Chondrocyte (in vitro differentiated cells): ENCODE data around the gene CPNE2. TPM values are rescaled to one million over a fixed set of nuclear protein-coding genes. Genes with fewer than 3 reads are reported as not detected.
A peak's percentile ranks its signal among the peaks of the same experiment; 100 is the strongest.

Source experiments
- DNase-seq: peaks from one replicate; pipeline ENCODE4 v3.0.0; 2021; ENCODE audit warnings: mixed read lengths, low spot score
- H3K27ac Mint-ChIP-seq: one replicate; pipeline ENCODE4 v1.8.0; 2021; ENCODE audit warnings: mild to moderate bottlenecking, moderate library complexity, mixed read lengths; ENCODE audit not compliant: unreplicated experiment
- H3K27me3 Mint-ChIP-seq: 2 replicates; pipeline ENCODE4 v1.8.0; 2021; ENCODE audit warnings: low read depth, mixed read lengths
- H3K36me3 Mint-ChIP-seq: 2 replicates; pipeline ENCODE4 v1.8.0; 2021; ENCODE audit warnings: low read depth, mixed read lengths
- H3K4me1 Mint-ChIP-seq: 2 replicates; pipeline ENCODE4 v1.8.0; 2021; ENCODE audit warnings: low read depth, mild to moderate bottlenecking, mixed read lengths
- H3K4me3 Mint-ChIP-seq: one replicate; pipeline ENCODE4 v1.8.0; 2021; ENCODE audit warnings: mild to moderate bottlenecking, moderate library complexity, mixed read lengths; ENCODE audit not compliant: unreplicated experiment
- H3K9me3 Mint-ChIP-seq: 2 replicates; pipeline ENCODE4 v1.8.0; 2021; ENCODE audit warnings: low read depth, mixed read lengths
- total RNA-seq: library from RNA; stranded (reverse); gene quantifications from 3 replicates; pipeline ENCODE4 v1.2.1, GENCODE V29; 2021
- TF ChIP-seq, protein P1 (sequence below): fragments of 200-600 bp; sonication (generic); IDR thresholded peaks from 2 replicates; pipeline ENCODE4 v1.5.0; 2021; ENCODE audit warnings: antibody characterized with exemption, mild to moderate bottlenecking, moderate library complexity

The CPNE2 gene
- total RNA-seq, 1 donor from 2014 or later = 21.8 TPM

DNA sequence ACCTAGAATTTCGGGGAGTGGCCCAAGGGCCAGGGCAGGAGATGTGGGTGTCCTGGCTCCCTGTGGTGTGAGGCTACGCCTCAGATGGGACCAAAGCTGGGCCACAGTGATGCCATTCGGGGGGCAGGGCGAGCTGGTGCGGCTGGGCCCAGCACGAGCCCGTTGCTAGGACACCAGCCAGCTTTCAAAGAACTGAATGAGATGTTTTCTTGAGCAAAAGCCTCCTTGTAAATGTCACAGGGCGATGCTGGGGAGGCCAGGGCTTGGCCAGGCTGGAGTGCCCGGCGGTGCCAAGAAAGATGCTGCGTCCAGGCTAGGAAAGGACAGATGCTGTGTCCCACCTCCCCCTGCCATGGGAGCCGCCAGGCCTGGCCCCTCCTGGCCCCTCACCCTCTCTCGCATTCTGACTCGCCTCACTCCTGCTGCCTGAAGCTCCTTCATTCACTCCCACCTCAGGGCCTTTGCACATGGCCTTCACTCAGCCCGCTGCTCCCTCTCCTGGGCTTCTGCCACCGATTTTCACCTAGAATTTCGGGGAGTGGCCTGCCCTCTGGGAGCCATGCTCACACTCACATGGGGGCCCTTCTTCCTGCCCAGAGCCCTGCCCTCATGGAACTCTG is 39.1 kb downstream of the CPNE2 start:
- no peaks in the 10 kb centered on the region for H3K4me1 Mint-ChIP-seq
- H3K4me3 Mint-ChIP-seq = no peak overlapping the region
- no peaks in the 10 kb centered on the region for H3K9me3 Mint-ChIP-seq
- H3K27me3 Mint-ChIP-seq = no peaks in the 10 kb centered on the region
- TF ChIP-seq, protein P1, sequence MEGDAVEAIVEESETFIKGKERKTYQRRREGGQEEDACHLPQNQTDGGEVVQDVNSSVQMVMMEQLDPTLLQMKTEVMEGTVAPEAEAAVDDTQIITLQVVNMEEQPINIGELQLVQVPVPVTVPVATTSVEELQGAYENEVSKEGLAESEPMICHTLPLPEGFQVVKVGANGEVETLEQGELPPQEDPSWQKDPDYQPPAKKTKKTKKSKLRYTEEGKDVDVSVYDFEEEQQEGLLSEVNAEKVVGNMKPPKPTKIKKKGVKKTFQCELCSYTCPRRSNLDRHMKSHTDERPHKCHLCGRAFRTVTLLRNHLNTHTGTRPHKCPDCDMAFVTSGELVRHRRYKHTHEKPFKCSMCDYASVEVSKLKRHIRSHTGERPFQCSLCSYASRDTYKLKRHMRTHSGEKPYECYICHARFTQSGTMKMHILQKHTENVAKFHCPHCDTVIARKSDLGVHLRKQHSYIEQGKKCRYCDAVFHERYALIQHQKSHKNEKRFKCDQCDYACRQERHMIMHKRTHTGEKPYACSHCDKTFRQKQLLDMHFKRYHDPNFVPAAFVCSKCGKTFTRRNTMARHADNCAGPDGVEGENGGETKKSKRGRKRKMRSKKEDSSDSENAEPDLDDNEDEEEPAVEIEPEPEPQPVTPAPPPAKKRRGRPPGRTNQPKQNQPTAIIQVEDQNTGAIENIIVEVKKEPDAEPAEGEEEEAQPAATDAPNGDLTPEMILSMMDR = no peak
- DNase-seq = no peak
- H3K27ac Mint-ChIP-seq = no peak overlapping the region
- H3K36me3 Mint-ChIP-seq = peaks cover 6% of the 10 kb centered on the region

DNA sequence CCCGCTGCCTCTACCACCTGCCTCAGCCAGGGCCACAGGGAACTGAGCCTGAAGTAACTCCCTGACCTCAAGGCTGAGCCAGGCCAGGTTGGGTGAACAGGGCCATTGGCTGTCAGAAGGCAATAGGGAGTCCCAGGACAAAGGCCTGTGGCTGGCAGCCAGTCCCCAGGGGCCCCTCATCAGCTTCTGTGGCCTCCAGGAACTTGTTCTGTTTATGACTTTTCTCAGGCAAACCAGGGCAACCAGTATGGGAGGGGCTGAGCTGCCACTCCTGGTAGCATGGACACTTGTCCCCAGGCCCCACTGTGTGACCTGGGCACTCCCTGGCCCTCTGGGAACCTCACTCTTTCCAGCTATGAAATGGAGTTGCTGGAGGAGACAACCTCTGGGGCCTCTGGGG is 40.1 kb downstream of the CPNE2 start:
- no peaks in the 10 kb centered on the region for H3K4me1 Mint-ChIP-seq
- no peak overlapping the region for H3K27ac Mint-ChIP-seq
- TF ChIP-seq, protein P1 = no peak
- no peaks in the 10 kb centered on the region for H3K27me3 Mint-ChIP-seq
- peaks cover 6% of the 10 kb centered on the region for H3K36me3 Mint-ChIP-seq
- no peak for DNase-seq
- H3K4me3 Mint-ChIP-seq = no peak overlapping the region
- no peaks in the 10 kb centered on the region for H3K9me3 Mint-ChIP-seq

DNA sequence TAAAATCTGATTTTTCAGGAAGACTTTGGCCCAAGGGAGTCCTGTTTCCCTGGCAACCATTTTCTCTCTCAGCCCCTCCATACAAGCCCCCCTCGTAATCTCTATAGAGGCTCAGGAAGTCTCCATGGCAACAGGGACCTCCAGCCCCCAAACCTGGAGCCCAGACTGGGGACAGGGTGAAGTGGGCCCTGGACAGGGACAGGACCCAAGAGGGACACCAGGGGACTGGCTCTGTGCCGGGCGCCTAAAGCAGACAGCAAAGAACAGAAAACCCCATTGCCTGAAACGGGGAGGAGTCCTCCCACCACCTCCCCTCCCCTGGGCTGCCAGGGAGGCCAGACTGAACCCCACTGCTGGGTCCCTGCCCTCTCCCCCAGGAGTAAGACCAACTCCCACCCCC is 40.6 kb downstream of the CPNE2 start:
- Mint-ChIP-seq H3K9me3 (no peaks in the 10 kb centered on the region), H3K4me1 (no peaks in the 10 kb centered on the region), H3K27ac (no peak overlapping the region), H3K27me3 (no peaks in the 10 kb centered on the region), H3K36me3 (peaks cover 2% of the 10 kb centered on the region), H3K4me3 (no peak overlapping the region)
- peak; percentile 77 for DNase-seq
- TF ChIP-seq, protein P1 = no peak

DNA sequence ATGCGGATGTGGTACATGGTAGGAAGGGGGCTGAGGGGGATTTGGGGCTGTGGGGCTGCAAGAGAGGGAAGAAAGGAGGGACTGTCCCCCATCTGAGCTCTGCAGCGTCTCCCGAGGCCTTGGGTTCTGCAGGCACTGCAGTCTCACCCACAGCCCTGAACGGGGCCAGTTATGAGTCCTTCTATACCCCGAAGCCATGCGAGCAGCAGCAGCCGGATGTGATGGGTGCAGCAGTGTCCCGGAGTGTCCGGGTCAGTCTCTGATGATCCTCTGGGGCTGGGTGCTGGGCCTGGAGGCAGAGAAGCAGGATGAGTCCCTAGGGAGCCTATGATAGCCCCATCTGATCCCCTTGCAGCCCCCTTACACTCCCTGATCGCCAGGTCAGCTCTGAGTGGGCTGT is 41.5 kb downstream of the CPNE2 start:
- Mint-ChIP-seq H3K9me3 (no peaks in the 10 kb centered on the region), H3K4me1 (no peaks in the 10 kb centered on the region), H3K36me3 (peaks cover 2% of the 10 kb centered on the region), H3K4me3 (no peak overlapping the region), H3K27ac (peak overlapping the region; percentile 49), H3K27me3 (no peaks in the 10 kb centered on the region)
- TF ChIP-seq, protein P1 = no peak
- DNase-seq = peak; percentile 86

DNA sequence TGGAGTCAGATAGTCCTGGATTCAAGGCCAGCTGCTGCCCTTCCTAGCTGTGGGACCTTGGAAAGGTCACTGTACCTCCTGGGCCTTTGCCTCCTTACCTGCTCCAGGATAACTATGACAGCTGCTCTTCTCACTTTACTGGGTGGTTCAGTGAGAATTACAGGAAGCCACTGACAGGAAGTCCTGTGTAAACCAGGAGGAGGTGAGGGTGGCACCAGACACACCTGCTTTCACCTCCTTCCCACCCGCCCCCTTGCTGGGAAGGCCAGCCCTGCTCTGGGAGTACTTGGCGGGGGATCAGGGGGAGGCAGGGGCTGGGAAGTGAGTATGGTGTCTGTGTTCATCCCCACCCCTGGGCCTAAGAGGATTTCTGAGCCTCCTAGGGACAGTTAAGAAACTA is 42.6 kb downstream of the CPNE2 start:
- no peaks in the 10 kb centered on the region for H3K9me3 Mint-ChIP-seq

More for the DNA sequence above, 42.6 kb downstream of the CPNE2 start:
- Mint-ChIP-seq H3K27me3 (no peaks in the 10 kb centered on the region), H3K4me1 (peaks cover 7% of the 10 kb centered on the region), H3K27ac (no peak overlapping the region), H3K36me3 (peaks cover 2% of the 10 kb centered on the region), H3K4me3 (no peak overlapping the region)
- peak; percentile 46 for DNase-seq
- TF ChIP-seq, protein P1 = no peak
